H1 (cell line): Measurements from ENCODE around the gene CD69. TPM values are rescaled to one million over a fixed set of nuclear protein-coding genes. Genes with fewer than 3 reads are reported as not detected.

Experiments used
- CHD1 ChIP-seq: IDR thresholded peaks from 2 replicates; pipeline ENCODE4 v1.6.1; 2012; ENCODE audit warnings: low read depth, low read length, improper control_type of control experiment
- JUND ChIP-seq: IDR thresholded peaks from 2 replicates; pipeline ENCODE4 v1.6.1; 2011; ENCODE audit warnings: mild to moderate bottlenecking, improper control_type of control experiment, low read length
- KDM5A ChIP-seq: fragments of 200-600 bp; IDR thresholded peaks from 2 replicates; pipeline ENCODE4 v1.7.1; 2012; ENCODE audit warnings: mild to moderate bottlenecking, low read length, inconsistent platforms, mixed read lengths
- RXRA ChIP-seq: IDR thresholded peaks from 2 replicates; pipeline ENCODE4 v1.6.1; 2011; ENCODE audit warnings: low read depth, mild to moderate bottlenecking, low read length, moderate library complexity; ENCODE audit not compliant: insufficient read depth
- SIX5 ChIP-seq: IDR thresholded peaks from 2 replicates; pipeline ENCODE4 v1.6.1; 2011; ENCODE audit warnings: mild to moderate bottlenecking, low read depth, low read length
- polyA plus RNA-seq, 7 experiments: library from polyadenylated mRNA; depleted of rRNA in 3 of 7; stranded (reverse) in 5 of 7; unstranded in 2 of 7; fragments of >200 nt in 5 of 7; fragments of 200-250 nt in 2 of 7; gene quantifications; 1 replicate in 5 of 7; 2 replicates in 1 of 7; 4 replicates in 1 of 7; pipeline versions ENCODE4 v1.2.1 to v1.2.3, GENCODE V29; 2011 to 2013; ENCODE audit warnings: missing spikeins in 2 of 7, mixed read lengths in 2 of 7
- total RNA-seq: library from RNA; stranded (reverse); fragmentation: NEBNext Ultra II Directional; extraction: Animal tissue kit (Norgen Biotek cat#: 25700); gene quantifications from 2 replicates; pipeline ENCODE4 v1.2.1, GENCODE V29; 2021

CD69 gene
- total and polyA plus RNA-seq, 2 of the 8 experiments (the other 6 are each of a cell fraction or from before 2014, with no cell fraction given) = not detected

DNA sequence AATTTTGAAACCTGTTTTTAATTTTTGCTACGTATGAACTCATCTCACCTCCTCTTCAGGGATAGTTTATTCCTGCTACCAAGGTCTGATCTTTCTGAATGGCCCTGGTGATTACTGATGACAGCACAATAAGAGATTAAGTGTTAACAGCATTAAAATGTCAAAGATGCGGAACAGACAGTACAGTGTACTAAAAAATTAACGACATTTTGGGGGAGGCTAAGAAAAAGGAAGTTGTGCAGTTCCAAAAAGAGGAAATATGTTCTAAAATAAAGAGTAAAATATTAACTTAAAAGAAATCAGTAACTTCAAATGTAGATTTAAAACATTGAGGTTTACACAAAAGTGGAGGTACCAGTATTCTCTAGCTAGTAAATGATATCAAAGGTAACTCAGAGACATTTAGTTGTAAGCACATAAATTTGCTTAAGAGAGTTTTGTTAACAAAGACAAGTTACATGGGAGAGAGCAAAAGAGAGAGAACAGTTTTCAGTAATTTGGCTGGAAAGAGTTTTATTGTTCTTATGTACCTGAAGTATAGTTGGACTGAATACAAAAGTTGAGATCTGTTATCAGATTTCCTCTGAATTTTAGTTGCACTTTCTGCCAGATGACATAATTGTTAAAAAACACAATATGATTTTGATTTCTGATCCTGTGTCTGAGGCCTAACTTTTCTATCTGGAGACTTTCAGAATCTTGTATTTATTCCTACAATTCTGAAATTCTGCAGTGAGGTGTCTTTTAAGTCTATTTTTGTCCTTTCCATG, 23.6 kb downstream of the CD69 start (continued):
- TF ChIP-seq CHD1 (no peak), SIX5 (no peak), JUND (no peak), KDM5A (no peak), RXRA (no peak)
